Nephron progenitor cell (in vitro differentiated cells): ENCODE data around the gene RBM19.

Experiments
- DNase-seq: peaks from one replicate; pipeline ENCODE4 v3.0.0; 2021
- H3K27ac Mint-ChIP-seq: 2 replicates; pipeline ENCODE4 v1.8.0; 2021; ENCODE audit warnings: mild to moderate bottlenecking, moderate library complexity, mixed read lengths
- H3K27me3 Mint-ChIP-seq: 2 replicates; pipeline ENCODE4 v1.8.0; 2021; ENCODE audit warnings: mild to moderate bottlenecking, low read depth, mixed read lengths; ENCODE audit not compliant: poor library complexity
- H3K36me3 Mint-ChIP-seq: 2 replicates; pipeline ENCODE4 v1.8.0; 2021; ENCODE audit warnings: low read depth, mixed read lengths
- H3K4me1 Mint-ChIP-seq: 2 replicates; pipeline ENCODE4 v1.8.0; 2021; ENCODE audit warnings: mixed read lengths
- H3K4me3 Mint-ChIP-seq: 2 replicates; pipeline ENCODE4 v1.8.0; 2021; ENCODE audit warnings: mild to moderate bottlenecking, moderate library complexity, mixed read lengths
- H3K9me3 Mint-ChIP-seq: 2 replicates; pipeline ENCODE4 v1.8.0; 2021; ENCODE audit warnings: mild to moderate bottlenecking, moderate library complexity, mixed read lengths
- CTCF ChIP-seq: fragments of 200-600 bp; sonication (generic); IDR thresholded peaks from 2 replicates; pipeline ENCODE4 v1.5.0; 2021; ENCODE audit warnings: antibody characterized with exemption

RBM19 gene

GRCh38 chr12:114011711-114012110 is 45.6 kb upstream of the RBM19 start:
- Mint-ChIP-seq H3K36me3 (no peaks in the 10 kb centered on the region), H3K9me3 (peaks cover 3% of the 10 kb centered on the region), H3K27me3 (peaks cover 28% of the 10 kb centered on the region), H3K27ac (no peak overlapping the region), H3K4me1 (peaks cover 5% of the 10 kb centered on the region), H3K4me3 (no peak overlapping the region)
- TF ChIP-seq CTCF: no peak
- DNase-seq: no peak

DNA sequence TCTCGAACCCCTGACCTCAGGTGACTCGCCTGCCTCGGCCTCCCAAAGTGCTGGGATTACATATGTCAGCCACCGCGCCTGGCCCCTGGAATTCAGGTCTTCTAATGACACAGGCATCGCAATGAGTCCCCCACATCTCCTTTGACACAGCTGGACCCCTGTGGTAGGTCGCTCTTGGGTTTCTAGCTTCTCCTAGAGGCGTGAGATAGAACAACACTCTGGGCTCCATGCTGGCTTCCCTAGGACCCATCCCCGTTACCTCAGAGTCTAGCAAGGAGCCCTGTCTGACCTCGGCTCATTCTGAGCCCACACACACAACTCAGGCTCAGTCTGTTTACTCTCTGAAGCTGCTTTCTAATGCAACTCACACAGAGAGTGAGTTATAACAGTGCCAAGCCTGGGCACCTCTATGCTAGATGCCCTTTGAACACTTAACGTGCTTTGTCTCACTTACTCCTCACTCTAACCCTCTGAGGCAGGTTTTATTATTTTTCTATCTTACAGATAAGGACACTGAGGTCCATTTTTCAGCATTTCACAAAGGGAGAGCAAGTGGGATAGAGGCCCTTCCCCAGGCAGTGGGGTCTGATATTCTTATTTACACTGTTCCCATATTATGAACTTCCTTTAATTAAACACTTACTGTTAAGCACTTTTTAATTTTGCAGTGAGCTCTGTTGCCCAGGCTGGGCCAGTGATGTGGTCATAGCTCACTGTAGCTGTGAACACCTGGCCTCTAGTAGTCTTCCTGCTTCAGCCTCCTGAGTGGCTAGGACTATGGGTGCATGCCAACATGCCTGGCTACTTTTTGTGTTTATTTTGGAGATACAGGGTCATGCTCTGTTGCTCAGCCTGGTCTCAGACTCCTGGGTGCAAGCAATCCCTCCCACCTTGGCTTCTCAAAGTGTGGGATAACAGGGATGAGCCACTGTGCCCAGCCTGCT is 40.6 kb upstream of the RBM19 start:
- TF ChIP-seq CTCF: no peak
- no peak for DNase-seq
- Mint-ChIP-seq H3K36me3 (no peaks in the 10 kb centered on the region), H3K4me3 (no peak overlapping the region), H3K27ac (no peak overlapping the region), H3K9me3 (no peaks in the 10 kb centered on the region), H3K4me1 (no peaks in the 10 kb centered on the region), H3K27me3 (peaks cover 37% of the 10 kb centered on the region)

DNA sequence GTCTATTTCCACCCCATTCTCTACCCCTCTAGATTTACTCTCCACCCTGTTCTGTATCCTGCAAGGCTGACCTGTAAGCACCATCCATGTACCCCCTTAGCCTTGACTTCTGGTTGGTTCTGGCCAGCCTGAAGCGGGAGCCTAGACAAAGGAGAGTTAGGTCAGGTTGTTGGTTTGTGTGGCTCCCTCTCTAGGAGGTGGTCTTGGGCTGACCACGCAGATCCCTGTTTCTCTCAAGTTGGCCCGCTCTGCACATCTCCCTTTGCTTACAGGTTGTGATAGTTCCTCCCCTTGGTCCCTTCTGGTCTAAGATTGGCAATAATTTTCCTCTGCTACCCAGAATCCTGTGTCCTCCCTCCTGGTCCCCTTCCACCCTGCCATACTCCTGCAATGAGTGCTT is 38.3 kb upstream of the RBM19 start:
- Mint-ChIP-seq H3K4me1 (no peaks in the 10 kb centered on the region), H3K4me3 (no peak overlapping the region), H3K27ac (no peak overlapping the region), H3K9me3 (peaks cover 3% of the 10 kb centered on the region), H3K27me3 (peaks cover 36% of the 10 kb centered on the region), H3K36me3 (no peaks in the 10 kb centered on the region)
- no peak for DNase-seq
- TF ChIP-seq CTCF: no peak

GRCh38 chr12:114003286-114003685 is 37.2 kb upstream of the RBM19 start:
- H3K36me3 Mint-ChIP-seq: no peaks in the 10 kb centered on the region
- H3K4me3 Mint-ChIP-seq: no peak overlapping the region
- H3K9me3 Mint-ChIP-seq: peaks cover 3% of the 10 kb centered on the region
- no peak for DNase-seq
- H3K27me3 Mint-ChIP-seq: peaks cover 32% of the 10 kb centered on the region
- no peak overlapping the region for H3K27ac Mint-ChIP-seq
- no peaks in the 10 kb centered on the region for H3K4me1 Mint-ChIP-seq
- TF ChIP-seq CTCF: no peak

DNA sequence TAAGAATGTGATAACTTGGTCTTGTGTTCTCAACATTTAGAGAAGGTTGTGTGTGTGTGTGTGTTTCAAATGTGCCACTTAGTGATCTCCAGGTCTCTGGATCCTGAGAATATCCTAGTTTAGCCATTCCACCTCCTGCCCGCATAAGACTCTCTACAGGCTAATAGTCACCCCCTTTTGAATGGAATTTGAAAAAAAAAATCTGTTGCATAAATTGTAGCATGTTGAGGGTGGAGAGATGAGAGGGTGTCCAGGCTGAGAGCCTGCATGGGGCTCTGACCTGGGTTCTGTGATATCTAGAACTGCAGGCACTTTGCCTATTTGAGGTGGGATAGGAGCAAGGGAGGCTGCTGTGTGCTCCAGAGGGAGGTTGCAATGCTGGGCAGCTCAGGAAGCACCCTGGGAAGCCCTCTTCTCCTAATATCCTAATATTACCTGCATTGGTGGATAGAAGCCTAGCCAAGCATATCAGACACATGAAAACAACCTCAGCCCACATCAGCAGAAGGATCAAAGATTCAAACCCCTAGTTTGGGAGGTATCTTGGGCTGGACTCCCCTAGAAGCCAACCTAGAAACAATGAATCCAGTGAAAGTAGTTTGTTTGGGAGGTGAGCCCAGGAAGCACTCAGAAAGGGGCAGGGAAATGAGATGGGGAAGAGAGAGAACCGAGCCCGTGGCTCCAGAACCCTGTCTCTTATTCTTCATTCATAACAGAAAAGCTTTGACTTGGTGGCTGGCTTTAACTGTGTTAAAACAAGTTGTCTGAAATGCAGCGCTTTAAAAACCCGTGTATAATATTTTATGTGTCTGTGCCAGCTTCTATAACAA is 35.6 kb upstream of the RBM19 start:
- Mint-ChIP-seq H3K27me3 (peaks cover 29% of the 10 kb centered on the region), H3K9me3 (peaks cover 3% of the 10 kb centered on the region), H3K4me3 (no peak overlapping the region), H3K36me3 (no peaks in the 10 kb centered on the region), H3K27ac (no peak overlapping the region), H3K4me1 (no peaks in the 10 kb centered on the region)
- TF ChIP-seq CTCF: no peak
- no peak for DNase-seq
